K562 (cell line): ENCODE results near the gene TMEFF1. TPM values are rescaled to one million over a fixed set of nuclear protein-coding genes. Genes with fewer than 3 reads are reported as not detected.

Experiments
- ATAC-seq: fragments of 200-7000 bp; cut with Tn5 transposase; 3 replicates; pipeline ENCODE4 v1.9.1; 2020; ENCODE audit warnings: moderate library complexity
- BruUV-seq: library from RNA; stranded (reverse); fragments of 400-500 nt; replicated peaks from 2 replicates; lab custom pipeline; 2021; lab: Mats Ljungman, UMichigan
- CTCF ChIA-PET: fragments of 300-600 bp; formaldehyde crosslinking; extraction: SDS; loops from one replicate; lab custom pipeline; 2021; ENCODE audit warnings: low intra/inter-chr PET ratio; lab: Yijun Ruan, JAX
- POLR2A ChIA-PET: fragments of 300-600, 350-650 bp; sonication (Branson Sonifier 250); formaldehyde crosslinking; extraction: SDS; loops from one replicate; lab custom pipeline; 2021; ENCODE audit warnings: antibody characterized with exemption, inconsistent platforms; lab: Yijun Ruan, JAX
- DNase-seq, 4 experiments: peaks; one replicate each; pipeline versions ENCODE4 v3.0.0 to v3.0.0-alpha.2; 2011 to 2018; ENCODE audit warnings: low spot score in 3 of 4, mixed read lengths in 3 of 4; ENCODE audit errors: extremely low read depth in 1 of 4
- FAIRE-seq: peaks from 2 replicates; lab custom pipeline; 2011; peaks lifted over from hg19 to GRCh38; lab: Jason Lieb, UNC
- H2AFZ ChIP-seq: 2 replicates; pipeline ENCODE4 v1.6.0; 2011; ENCODE audit warnings: low read depth, low read length, control low read depth, inconsistent platforms
- H3K27ac ChIP-seq: fragments of 200-600 bp; 3 replicates; pipeline ENCODE4 v1.8.0; 2011; ENCODE audit warnings: low read depth, mild to moderate bottlenecking, control low read depth, inconsistent platforms, low read length, moderate library complexity, mixed read lengths; ENCODE audit errors: extremely low read depth
- H3K27me3 ChIP-seq, 2 experiments: fragments of 300-600 bp in 1 of 2; 2 replicates in 1 of 2; 3 replicates in 1 of 2; pipeline versions ENCODE4 v1.6.0 to v1.8.0; 2011; ENCODE audit warnings: inconsistent platforms in 2 of 2, low read length in 2 of 2, mild to moderate bottlenecking in 1 of 2, mixed read lengths in 1 of 2, moderate library complexity in 1 of 2; ENCODE audit not compliant: control insufficient read depth in 2 of 2, insufficient read depth in 2 of 2
- H3K36me3 ChIP-seq: fragments of 300-600 bp; 3 replicates; pipeline ENCODE4 v1.8.0; 2011; ENCODE audit warnings: mild to moderate bottlenecking, low read length, inconsistent platforms; ENCODE audit not compliant: control insufficient read depth, insufficient read depth
- H3K4me1 ChIP-seq, 2 experiments: fragments of 200-600 bp in 1 of 2; replicated peaks in 1 of 2; 2 replicates in 1 of 2; 3 replicates in 1 of 2; pipeline versions ENCODE4 v1.5.1 to v1.8.0; 2011; ENCODE audit warnings: inconsistent platforms in 2 of 2, low read length in 2 of 2, mild to moderate bottlenecking in 1 of 2, mixed read lengths in 1 of 2, moderate library complexity in 1 of 2; ENCODE audit not compliant: control insufficient read depth in 2 of 2, insufficient read depth in 2 of 2
- H3K4me2 ChIP-seq: 2 replicates; pipeline ENCODE4 v1.6.1; 2011; ENCODE audit warnings: low read length, control low read depth, inconsistent platforms, mixed read lengths; ENCODE audit not compliant: insufficient read depth
- H3K4me3 ChIP-seq: fragments of 200-600 bp; sonication (generic), shearing (Covaris generic); 2 replicates; pipeline ENCODE4 v1.5.1; 2016; ENCODE audit warnings: control low read depth, inconsistent platforms
- H3K79me2 ChIP-seq: fragments of 200-600 bp; 3 replicates; pipeline ENCODE4 v1.8.0; 2011; ENCODE audit warnings: low read length, inconsistent platforms; ENCODE audit not compliant: control insufficient read depth, insufficient read depth
- H3K9ac ChIP-seq, 2 experiments: 2 replicates each; pipeline versions ENCODE4 v1.6.0 to v1.6.1; 2011; ENCODE audit warnings: low read depth in 2 of 2, low read length in 2 of 2, control low read depth in 1 of 2, inconsistent platforms in 1 of 2, mild to moderate bottlenecking in 1 of 2, mixed read lengths in 1 of 2; ENCODE audit not compliant: insufficient read depth in 1 of 2
- H3K9me1 ChIP-seq: one replicate; pipeline ENCODE4 v1.6.0; 2011; ENCODE audit warnings: inconsistent platforms, mild to moderate bottlenecking, low read length, moderate library complexity; ENCODE audit not compliant: control insufficient read depth, insufficient read depth
- H3K9me3 ChIP-seq: replicated peaks from 2 replicates; pipeline ENCODE4 v1.5.1; 2011; ENCODE audit warnings: low read depth, low read length, inconsistent platforms; ENCODE audit not compliant: control insufficient read depth, insufficient read depth
- H4K20me1 ChIP-seq: replicated peaks from 2 replicates; pipeline ENCODE4 v1.6.1; 2011; ENCODE audit warnings: low read length, inconsistent platforms, mixed read lengths; ENCODE audit not compliant: control insufficient read depth, insufficient read depth
- BRCA1 ChIP-seq, 2 experiments: fragments of 450-650 bp in 1 of 2; sonication (generic) in 1 of 2; formaldehyde crosslinking in 1 of 2; IDR thresholded peaks; 2 replicates each; pipeline versions ENCODE4 v1.5.0 to v1.6.1; 2017 to 2020; ENCODE audit warnings: mild to moderate bottlenecking in 1 of 2, missing genetic modification reagents in 1 of 2
- CCNT2 ChIP-seq: IDR thresholded peaks from 2 replicates; pipeline ENCODE4 v1.6.1; 2011; ENCODE audit warnings: borderline replicate concordance, low read depth, mild to moderate bottlenecking, moderate library complexity, mixed read lengths, low read length; ENCODE audit not compliant: insufficient read length; ENCODE audit errors: extremely low read depth
- CEBPB ChIP-seq: fragments of 450-650 bp; IDR thresholded peaks from 2 replicates; pipeline ENCODE4 v1.6.1; 2016; ENCODE audit warnings: missing genetic modification characterization, missing compliant biosample characterization
- CEBPG ChIP-seq, 3 experiments: fragments of 200-800 bp in 1 of 3; sonication (Bioruptor generic) in 1 of 3; sonication (generic) in 1 of 3; formaldehyde crosslinking in 1 of 3; IDR thresholded peaks in 2 of 3; conservative IDR thresholded peaks in 1 of 3; 2 replicates each; pipeline versions ENCODE4 v1.6.1 to v1.8.0; 2016 to 2022; ENCODE audit warnings: missing compliant biosample characterization in 2 of 3, missing genetic modification characterization in 2 of 3, mild to moderate bottlenecking in 1 of 3, missing genetic modification reagents in 1 of 3
- NR2C2 ChIP-seq, 2 experiments: fragments of 200-800 bp in 1 of 2; sonication (Bioruptor generic) in 1 of 2; sonication (generic) in 1 of 2; formaldehyde crosslinking in 1 of 2; IDR thresholded peaks; 2 replicates each; pipeline versions ENCODE4 v1.6.1 to v1.8.0; 2016 to 2022; ENCODE audit warnings: mild to moderate bottlenecking in 1 of 2, missing compliant biosample characterization in 1 of 2, missing genetic modification characterization in 1 of 2, missing genetic modification reagents in 1 of 2
- WGBS: fragments of 100-300 bp; shearing (Covaris generic); methylation state at CpG from one replicate; pipeline ENCODE4 v1.1.6; 2016; ENCODE audit warnings: low coverage, mixed read lengths; ENCODE audit not compliant: insufficient coverage; ENCODE audit errors: missing lambda C conversion rate; 5-methylcytosine and 5-hydroxymethylcytosine counted together
- in situ Hi-C: fragments of 300-500 bp; cut with MboI; formaldehyde crosslinking; loops from 4 replicates; pipeline ENCODE4 v1.15.0; 2018; ENCODE audit warnings: inconsistent platforms, mixed read lengths
- intact Hi-C: fragments of 100-400 bp; cut with micrococcal nuclease; formaldehyde crosslinking; loops from 2 replicates; pipeline ENCODE4 v1.14.2; 2022
- polyA plus RNA-seq, 8 experiments: library from polyadenylated mRNA; depleted of rRNA in 4 of 8; stranded (reverse) in 5 of 8; unstranded in 3 of 8; fragments of >200 nt; fragmentation: Nextera tagmentation in 2 of 8; fragmentation: Illumina TruSeq in 1 of 8; extraction: Ambion mirVana in 2 of 8; extraction: Trizol in 1 of 8; gene quantifications; 2 replicates each; pipeline versions ENCODE4 v1.2.1 to v1.2.3, GENCODE V29; 2011 to 2014; ENCODE audit warnings: inconsistent platforms in 1 of 8, missing spikeins in 1 of 8
- total RNA-seq, 7 experiments: library from RNA; depleted of rRNA in 6 of 7; stranded (reverse); fragments of >200 nt in 6 of 7; fragmentation: Illumina TruSeq in 2 of 7; extraction: Trizol in 2 of 7; gene quantifications; 2 replicates each; pipeline versions ENCODE4 v1.2.1 to v1.2.3, GENCODE V29; 2011 to 2021; ENCODE audit warnings: low replicate concordance in 1 of 7
- TF ChIP-seq, protein P1 (sequence below): sonication (generic); formaldehyde crosslinking; IDR thresholded peaks from 2 replicates; pipeline ENCODE4 v1.8.0; 2022; ENCODE audit warnings: missing genetic modification reagents, mild to moderate bottlenecking, moderate library complexity, borderline replicate concordance
- TF ChIP-seq, protein P2 (sequence below): fragments of 200-800 bp; sonication (Bioruptor generic); IDR thresholded peaks from 2 replicates; pipeline ENCODE4 v1.6.1; 2016; ENCODE audit warnings: missing genetic modification characterization, missing compliant biosample characterization

TMEFF1 gene
- total and polyA plus RNA-seq, 9 of the 15 experiments (the other 6 are each of a cell fraction or from before 2014, with no cell fraction given): 0.07 to 1.1 (median 0.28) TPM; not detected in 2

DNA sequence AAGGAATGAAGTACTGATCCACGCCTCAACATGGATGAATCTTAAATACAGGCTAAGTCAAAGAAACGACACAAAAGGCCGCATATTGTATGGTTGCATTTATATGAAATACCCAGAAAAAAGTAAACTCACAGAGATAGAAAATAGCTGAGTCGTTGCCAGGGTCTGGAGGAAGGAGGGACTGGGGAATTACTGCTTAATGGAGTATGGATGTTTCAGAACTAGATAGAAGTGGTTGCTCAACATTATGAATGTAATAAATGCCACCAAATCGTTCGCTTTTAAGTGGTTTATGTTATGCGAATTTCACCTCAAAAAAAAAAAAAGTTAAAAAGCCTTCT is 46.8 kb upstream of the TMEFF1 start:
- peaks cover 7 to 27% of the 10 kb centered on the region in 2 experiments for H3K4me1 ChIP-seq
- peak overlapping the region; percentile 99 for H2AFZ ChIP-seq
- ChIA-PET POLR2A (interaction anchor here (1.0 to 1.8 kb wide), 5 partner anchors 10 to 94 kb away, joined by 3 to 6 read pairs (median 5); no protein-coding TSS in a partner anchor), CTCF (interaction anchor here (0.7 kb wide), 1 partner anchor 169 kb away, joined by 3 read pairs; no protein-coding TSS in a partner anchor)
- BruUV-seq: no TSS peak
- H3K9ac ChIP-seq: peak overlapping the region; percentile 91 to 93; a peak in 3 of 4 replicates
- no peaks in the 10 kb centered on the region for H3K9me1 ChIP-seq
- no peaks in the 10 kb centered on the region for H3K27me3 ChIP-seq
- H3K4me2 ChIP-seq: peak overlapping the region; percentile 97
- FAIRE-seq (no peak), ATAC-seq (no peak), DNase-seq (no peak)
- peak overlapping the region; percentile 99 for H3K27ac ChIP-seq
- peaks cover 27% of the 10 kb centered on the region for H3K79me2 ChIP-seq
- in situ Hi-C loops (loop anchor here (5.0 kb wide), 1 partner anchor 84 kb away; no protein-coding TSS in a partner anchor), intact Hi-C loops (loop anchor here (5.0 kb wide), 2 partner anchors 74 to 171 kb away; partner anchors contain the start of gene TEX10)
- no peaks in the 10 kb centered on the region for H4K20me1 ChIP-seq
- no peaks in the 10 kb centered on the region; the same call in 2 of the 3 replicates for H3K36me3 ChIP-seq
- H3K9me3 ChIP-seq: no peaks in the 10 kb centered on the region
- TF ChIP-seq, protein P1, sequence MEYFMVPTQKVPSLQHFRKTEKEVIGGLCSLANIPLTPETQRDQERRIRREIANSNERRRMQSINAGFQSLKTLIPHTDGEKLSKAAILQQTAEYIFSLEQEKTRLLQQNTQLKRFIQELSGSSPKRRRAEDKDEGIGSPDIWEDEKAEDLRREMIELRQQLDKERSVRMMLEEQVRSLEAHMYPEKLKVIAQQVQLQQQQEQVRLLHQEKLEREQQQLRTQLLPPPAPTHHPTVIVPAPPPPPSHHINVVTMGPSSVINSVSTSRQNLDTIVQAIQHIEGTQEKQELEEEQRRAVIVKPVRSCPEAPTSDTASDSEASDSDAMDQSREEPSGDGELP (CRISPR knock-in tag): no peak
- TF ChIP-seq, protein P2, sequence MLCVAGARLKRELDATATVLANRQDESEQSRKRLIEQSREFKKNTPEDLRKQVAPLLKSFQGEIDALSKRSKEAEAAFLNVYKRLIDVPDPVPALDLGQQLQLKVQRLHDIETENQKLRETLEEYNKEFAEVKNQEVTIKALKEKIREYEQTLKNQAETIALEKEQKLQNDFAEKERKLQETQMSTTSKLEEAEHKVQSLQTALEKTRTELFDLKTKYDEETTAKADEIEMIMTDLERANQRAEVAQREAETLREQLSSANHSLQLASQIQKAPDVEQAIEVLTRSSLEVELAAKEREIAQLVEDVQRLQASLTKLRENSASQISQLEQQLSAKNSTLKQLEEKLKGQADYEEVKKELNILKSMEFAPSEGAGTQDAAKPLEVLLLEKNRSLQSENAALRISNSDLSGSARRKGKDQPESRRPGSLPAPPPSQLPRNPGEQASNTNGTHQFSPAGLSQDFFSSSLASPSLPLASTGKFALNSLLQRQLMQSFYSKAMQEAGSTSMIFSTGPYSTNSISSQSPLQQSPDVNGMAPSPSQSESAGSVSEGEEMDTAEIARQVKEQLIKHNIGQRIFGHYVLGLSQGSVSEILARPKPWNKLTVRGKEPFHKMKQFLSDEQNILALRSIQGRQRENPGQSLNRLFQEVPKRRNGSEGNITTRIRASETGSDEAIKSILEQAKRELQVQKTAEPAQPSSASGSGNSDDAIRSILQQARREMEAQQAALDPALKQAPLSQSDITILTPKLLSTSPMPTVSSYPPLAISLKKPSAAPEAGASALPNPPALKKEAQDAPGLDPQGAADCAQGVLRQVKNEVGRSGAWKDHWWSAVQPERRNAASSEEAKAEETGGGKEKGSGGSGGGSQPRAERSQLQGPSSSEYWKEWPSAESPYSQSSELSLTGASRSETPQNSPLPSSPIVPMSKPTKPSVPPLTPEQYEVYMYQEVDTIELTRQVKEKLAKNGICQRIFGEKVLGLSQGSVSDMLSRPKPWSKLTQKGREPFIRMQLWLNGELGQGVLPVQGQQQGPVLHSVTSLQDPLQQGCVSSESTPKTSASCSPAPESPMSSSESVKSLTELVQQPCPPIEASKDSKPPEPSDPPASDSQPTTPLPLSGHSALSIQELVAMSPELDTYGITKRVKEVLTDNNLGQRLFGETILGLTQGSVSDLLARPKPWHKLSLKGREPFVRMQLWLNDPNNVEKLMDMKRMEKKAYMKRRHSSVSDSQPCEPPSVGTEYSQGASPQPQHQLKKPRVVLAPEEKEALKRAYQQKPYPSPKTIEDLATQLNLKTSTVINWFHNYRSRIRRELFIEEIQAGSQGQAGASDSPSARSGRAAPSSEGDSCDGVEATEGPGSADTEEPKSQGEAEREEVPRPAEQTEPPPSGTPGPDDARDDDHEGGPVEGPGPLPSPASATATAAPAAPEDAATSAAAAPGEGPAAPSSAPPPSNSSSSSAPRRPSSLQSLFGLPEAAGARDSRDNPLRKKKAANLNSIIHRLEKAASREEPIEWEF (CRISPR knock-in tag): 0 out of 2 replicates have a peak, but pooled peaks have one; percentile 20
- TF ChIP-seq CEBPG (CRISPR knock-in tag; IDR thresholded peaks at IDR 0.05) (no peak), CEBPG (tag; conservative IDR thresholded peaks at IDR 0.05 in 1 of 2, IDR thresholded peaks at IDR 0.05 in 1 of 2) (peak; percentile 10 to 48; a peak in 2 of 4 replicates), CEBPB (tag) (peak; percentile 78), CCNT2 (peak; percentile 21), BRCA1 (IDR thresholded peaks at IDR 0.05) (no peak), BRCA1 (CRISPR knock-in tag; IDR thresholded peaks at IDR 0.05) (no peak), NR2C2 (CRISPR knock-in tag; IDR thresholded peaks at IDR 0.05) (no peak), NR2C2 (tag; IDR thresholded peaks at IDR 0.05) (peak; percentile 35; the same call in 1 of the 2 replicates)
- whole genome bisulfite sequencing: 17% methylated on average over 7 of the region's 7 CpGs
- peak overlapping the region; percentile 57 for H3K4me3 ChIP-seq
